Peyer's patch (tissue), 4 donors: ENCODE data around the gene MAP3K5. TPM values are rescaled to one million over a fixed set of nuclear protein-coding genes. Genes with fewer than 3 reads are reported as not detected.

Experiments used
- DNase-seq, 3 donors: peaks; one replicate each; pipeline ENCODE4 v3.0.0-alpha.2; 2017 to 2019
- H3K27ac ChIP-seq, 4 donors: fragments of 200-600 bp; sonication (generic); one replicate each; pipeline ENCODE4 v1.5.1; 2016 to 2019
- H3K27me3 ChIP-seq, 2 donors: fragments of 200-600 bp; sonication (generic); one replicate each; pipeline ENCODE4 v1.5.1; 2019
- H3K36me3 ChIP-seq, 3 donors: fragments of 200-600 bp; sonication (generic); one replicate each; pipeline ENCODE4 v1.5.1; 2016 to 2019
- H3K4me1 ChIP-seq, 4 donors: fragments of 200-600 bp; sonication (generic); one replicate each; pipeline ENCODE4 v1.5.1; 2016 to 2019
- H3K4me3 ChIP-seq, 4 donors: fragments of 200-600 bp; sonication (generic); 1 replicate in 3 of 4; 2 replicates in 1 of 4; pipeline ENCODE4 v1.5.1; 2016 to 2019; ENCODE audit warnings: mild to moderate bottlenecking in 1 of 4
- H3K9me3 ChIP-seq, 4 donors: fragments of 200-600 bp; sonication (generic); one replicate each; pipeline ENCODE4 v1.5.1; 2016 to 2019; ENCODE audit warnings: mild to moderate bottlenecking in 1 of 4
- CTCF ChIP-seq, 6 experiments: fragments of 450-650 bp in 4 of 6; fragments of 200-600 bp in 2 of 6; sonication (generic) in 1 of 6; IDR thresholded peaks; one replicate each; pipeline ENCODE4 v1.5.1; 2017 to 2019; ENCODE audit warnings: antibody characterized with exemption in 6 of 6, mild to moderate bottlenecking in 3 of 6, moderate library complexity in 1 of 6
- POLR2A ChIP-seq, 2 donors: fragments of 450-650 bp; IDR thresholded peaks; one replicate each; pipeline ENCODE4 v1.5.1; 2017; ENCODE audit warnings: antibody characterized with exemption in 2 of 2, mild to moderate bottlenecking in 2 of 2, moderate library complexity in 2 of 2
- total RNA-seq, 4 donors: library from RNA; depleted of rRNA; stranded (reverse); fragments of >200 nt; gene quantifications; one replicate each; pipeline ENCODE4 v1.1.0, GENCODE V29; 2016

The MAP3K5 gene
- total RNA-seq, 4 donors from 2014 or later = 14.2 to 46.2 (median 23.2) TPM

GRCh38 chr6:136635615-136636014, 156.7 kb downstream of the MAP3K5 start:
- Histone ChIP-seq H3K4me3 (no peak overlapping the region), H3K36me3 (peaks cover 0 to 33% (median 0%) of the 10 kb centered on the region in 3 donors), H3K27ac (no peak overlapping the region), H3K9me3 (no peaks in the 10 kb centered on the region), H3K27me3 (no peaks in the 10 kb centered on the region), H3K4me1 (no peaks in the 10 kb centered on the region)
- TF ChIP-seq CTCF (IDR thresholded peaks at IDR 0.05) (no peak), POLR2A (IDR thresholded peaks at IDR 0.05) (no peak)
- no peak for DNase-seq

- no peak for TF ChIP-seq POLR2A (IDR thresholded peaks at IDR 0.05)
Measured at GRCh38 chr6:136633355-136633754, 158.9 kb downstream of the MAP3K5 start.

GRCh38 chr6:136628996-136629395, 163.3 kb downstream of the MAP3K5 start:
- H3K4me1 ChIP-seq = no peaks in the 10 kb centered on the region
- no peak overlapping the region for H3K27ac ChIP-seq
- no peak overlapping the region for H3K4me3 ChIP-seq
- peaks cover 0 to 7% (median 0%) of the 10 kb centered on the region in 3 donors for H3K36me3 ChIP-seq
- H3K9me3 ChIP-seq = no peaks in the 10 kb centered on the region
- DNase-seq = no peak
- no peaks in the 10 kb centered on the region for H3K27me3 ChIP-seq
- no peak for TF ChIP-seq POLR2A (IDR thresholded peaks at IDR 0.05)
- no peak for TF ChIP-seq CTCF (IDR thresholded peaks at IDR 0.05)

More at GRCh38 chr6:136633355-136633754, 158.9 kb downstream of the MAP3K5 start:
- H3K4me1 ChIP-seq = no peaks in the 10 kb centered on the region
- H3K27ac ChIP-seq = no peak overlapping the region
- H3K9me3 ChIP-seq = no peaks in the 10 kb centered on the region
- DNase-seq = no peak
- no peaks in the 10 kb centered on the region for H3K27me3 ChIP-seq
- peaks cover 0 to 37% (median 0%) of the 10 kb centered on the region in 3 donors for H3K36me3 ChIP-seq
- H3K4me3 ChIP-seq = no peak overlapping the region

- Histone ChIP-seq H3K27ac (no peak overlapping the region), H3K4me1 (no peaks in the 10 kb centered on the region), H3K36me3 (peaks cover 0 to 10% (median 0%) of the 10 kb centered on the region in 3 donors), H3K9me3 (no peaks in the 10 kb centered on the region), H3K4me3 (no peak overlapping the region), H3K27me3 (no peaks in the 10 kb centered on the region)
- no peak for TF ChIP-seq POLR2A (IDR thresholded peaks at IDR 0.05)
- TF ChIP-seq CTCF (IDR thresholded peaks at IDR 0.05) = no peak
- DNase-seq = no peak
Measured at GRCh38 chr6:136627191-136627590, 165.1 kb downstream of the MAP3K5 start.

DNA sequence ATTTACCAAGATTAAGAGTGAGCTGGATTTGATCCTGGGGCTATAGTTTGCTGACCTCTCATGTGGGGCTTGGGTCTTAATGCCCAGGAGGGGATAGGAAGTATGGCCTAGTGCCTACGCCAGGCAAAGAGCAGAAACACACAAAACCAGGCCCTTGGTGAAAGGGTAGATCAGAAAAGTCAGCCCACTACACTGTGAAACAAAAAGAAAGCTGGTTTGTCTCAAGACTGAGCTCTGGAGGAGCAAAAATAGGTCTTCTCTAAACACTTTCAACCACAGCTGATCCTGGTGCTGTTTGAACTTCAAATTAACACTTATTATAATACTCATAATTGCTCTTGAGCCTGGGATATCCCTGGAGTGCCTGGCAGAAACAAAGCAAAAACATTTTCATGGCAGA, 167.0 kb downstream of the MAP3K5 start:
- Histone ChIP-seq H3K4me1 (no peaks in the 10 kb centered on the region), H3K27me3 (no peaks in the 10 kb centered on the region), H3K36me3 (peaks cover 0 to 22% (median 0%) of the 10 kb centered on the region in 3 donors), H3K9me3 (no peaks in the 10 kb centered on the region), H3K27ac (no peak overlapping the region), H3K4me3 (no peak overlapping the region)
- TF ChIP-seq CTCF (IDR thresholded peaks at IDR 0.05) (no peak), POLR2A (IDR thresholded peaks at IDR 0.05) (no peak)
- DNase-seq = no peak

GRCh38 chr6:136624347-136624746, 167.9 kb downstream of the MAP3K5 start:
- Histone ChIP-seq H3K4me3 (no peak overlapping the region), H3K36me3 (peaks cover 0 to 18% (median 0%) of the 10 kb centered on the region in 3 donors), H3K4me1 (no peaks in the 10 kb centered on the region), H3K9me3 (no peaks in the 10 kb centered on the region), H3K27me3 (no peaks in the 10 kb centered on the region), H3K27ac (no peak overlapping the region)
- TF ChIP-seq CTCF (IDR thresholded peaks at IDR 0.05) (no peak), POLR2A (IDR thresholded peaks at IDR 0.05) (no peak)
- no peak for DNase-seq
